GM19438 (cell line): ENCODE measurements around the gene PLPP7.

Experiments
- ATAC-seq: cut with Tn5 transposase; IDR thresholded peaks from one replicate; pipeline ENCODE4 v1.9.1; 2021; ENCODE audit warnings: low read depth; ENCODE audit not compliant: unreplicated experiment

The PLPP7 gene

DNA sequence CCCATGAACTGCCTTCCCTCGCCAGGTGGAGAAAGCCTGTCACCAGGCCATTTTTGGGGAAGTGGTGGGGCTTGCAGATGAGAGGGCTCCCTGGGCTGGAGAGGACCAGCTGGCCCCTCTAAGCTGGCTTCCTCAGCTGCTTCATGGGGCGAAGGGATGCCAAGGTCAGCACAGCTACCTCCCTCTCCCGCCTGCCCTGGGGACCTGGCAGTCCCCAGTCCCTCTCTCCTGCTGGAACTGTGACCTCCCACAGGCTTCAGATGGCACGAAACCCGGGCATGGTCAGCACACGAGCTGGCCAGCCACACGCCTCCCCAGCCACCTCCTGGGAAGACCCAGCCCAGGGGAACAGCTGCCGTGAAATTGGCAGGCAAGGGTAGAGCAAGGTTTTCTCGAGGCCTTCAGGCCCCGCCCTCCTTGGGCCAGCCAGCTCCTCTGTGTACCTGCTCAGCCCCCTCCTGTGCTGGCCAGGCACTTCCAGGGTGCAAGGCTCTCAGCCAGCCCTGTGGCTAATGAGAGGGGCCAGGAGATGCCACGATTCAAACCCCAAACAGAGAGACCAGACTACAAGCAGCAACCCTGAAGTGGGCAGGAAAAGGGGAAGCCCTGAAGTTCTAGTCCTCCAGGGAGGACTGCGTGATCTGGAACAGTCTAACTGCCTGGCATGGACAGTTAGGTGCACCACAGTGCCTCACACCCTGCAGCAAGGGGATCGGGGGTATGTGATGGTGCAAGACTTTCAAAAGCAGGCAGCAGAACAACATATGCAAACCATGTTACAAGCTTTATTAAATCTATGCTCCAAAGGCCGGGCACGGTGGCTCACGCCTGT is 12.9 kb downstream of the PLPP7 start:
- ATAC-seq: no peak

DNA sequence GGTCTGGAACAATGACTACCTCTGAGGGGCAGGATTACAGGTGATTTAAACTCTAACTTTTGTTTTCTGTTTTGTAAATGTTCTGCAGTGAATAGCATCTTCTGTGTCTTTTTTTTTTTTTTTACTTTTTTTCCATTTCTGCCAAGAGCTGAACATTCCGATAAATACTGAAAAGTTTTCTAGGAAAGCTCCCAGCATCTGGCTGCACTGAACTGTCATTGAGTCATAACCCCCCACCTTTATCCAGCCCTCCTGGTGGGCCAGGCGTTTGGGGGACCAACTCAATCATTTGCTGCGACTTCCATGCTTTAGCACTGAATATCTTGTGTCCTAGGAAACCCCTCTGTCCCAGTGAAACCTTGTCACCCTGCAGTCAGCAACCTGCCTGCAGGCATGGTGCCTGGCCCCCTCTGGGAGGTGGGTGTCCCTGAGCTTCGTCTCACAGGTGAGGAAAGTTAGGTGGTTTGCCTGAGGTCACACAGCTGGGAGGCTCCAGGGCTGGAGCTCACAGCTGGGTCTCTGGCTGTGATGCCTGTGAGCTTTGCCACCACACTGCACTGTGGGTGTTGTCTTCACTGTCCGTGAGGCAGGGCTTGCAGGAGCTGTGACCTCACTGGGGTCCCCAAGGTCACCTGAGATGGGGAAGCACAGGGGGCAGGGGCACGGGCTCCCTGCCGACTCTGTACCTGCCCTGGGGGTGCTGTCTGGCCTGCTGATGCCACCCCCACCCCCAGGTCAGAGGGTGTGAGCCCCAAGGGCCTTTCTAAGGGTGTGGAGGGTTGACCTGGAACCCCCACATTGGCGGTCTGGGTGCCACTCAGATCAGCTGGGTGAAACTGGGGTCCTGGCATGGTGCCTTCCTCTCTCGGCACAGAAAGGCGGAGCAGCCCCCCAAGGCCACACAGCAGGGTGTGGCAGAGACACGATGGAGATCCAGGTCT is 14.1 kb downstream of the PLPP7 start:
- ATAC-seq: no peak

DNA sequence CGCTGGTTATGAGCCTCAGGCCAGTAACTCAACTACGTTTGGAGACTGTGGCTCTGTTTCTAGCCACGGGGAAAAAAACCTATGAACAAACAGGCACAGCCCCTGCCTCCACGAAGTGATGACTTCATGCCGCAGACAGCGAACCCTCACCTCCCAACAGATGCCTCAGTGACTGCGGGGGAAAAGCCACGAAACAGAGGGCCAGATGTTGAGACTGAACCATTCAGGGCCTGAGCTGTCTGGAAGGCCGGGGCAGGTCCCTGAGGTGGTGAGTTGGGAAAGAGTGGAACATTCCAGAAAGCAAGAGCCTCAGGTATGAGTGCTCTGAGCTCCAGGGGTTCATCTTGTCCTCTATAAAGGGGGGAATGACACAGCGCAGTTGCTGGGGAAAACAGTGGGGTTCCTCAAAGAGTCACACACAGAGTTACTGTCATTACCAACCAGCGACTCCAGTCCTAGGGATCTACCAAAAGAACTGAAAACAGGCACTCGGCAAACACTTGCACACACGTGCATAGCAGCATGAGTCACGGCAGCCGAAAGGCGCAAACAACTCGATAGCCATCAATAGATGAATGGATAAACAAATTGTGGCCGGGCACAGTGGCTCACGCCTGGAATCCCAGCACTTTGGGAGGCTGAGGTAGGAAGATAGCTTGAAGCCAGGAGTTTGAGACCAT is 15.3 kb downstream of the PLPP7 start:
- no peak for ATAC-seq

DNA sequence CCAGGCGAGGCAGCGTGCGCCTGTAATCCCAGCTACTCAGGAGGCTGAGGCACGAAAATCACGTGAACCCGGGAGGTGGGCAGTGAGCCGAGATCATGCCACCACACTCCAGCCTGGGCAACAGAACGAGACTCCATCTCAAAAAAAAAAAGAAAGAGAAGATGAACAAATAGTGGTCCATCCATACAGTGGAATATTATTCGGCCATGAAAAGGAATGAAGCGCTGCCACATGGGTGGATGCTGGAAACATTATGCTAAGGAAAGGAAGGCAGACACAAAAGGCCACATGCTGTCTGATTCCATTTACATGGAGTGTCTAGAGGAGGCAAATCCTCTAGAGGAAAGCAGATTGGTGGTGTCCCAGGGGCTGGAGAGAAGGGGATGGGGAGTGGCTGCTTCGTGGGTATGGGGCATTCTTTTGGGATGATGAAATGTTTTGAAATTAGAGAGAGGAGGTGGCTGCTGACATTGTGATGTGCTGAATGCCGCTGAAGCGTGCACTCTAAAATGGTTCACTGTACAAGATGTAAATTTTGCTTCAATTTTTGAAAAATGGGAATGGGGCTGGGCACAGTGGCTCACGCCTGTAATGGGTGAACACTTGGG is 17.0 kb downstream of the PLPP7 start:
- no peak for ATAC-seq

DNA sequence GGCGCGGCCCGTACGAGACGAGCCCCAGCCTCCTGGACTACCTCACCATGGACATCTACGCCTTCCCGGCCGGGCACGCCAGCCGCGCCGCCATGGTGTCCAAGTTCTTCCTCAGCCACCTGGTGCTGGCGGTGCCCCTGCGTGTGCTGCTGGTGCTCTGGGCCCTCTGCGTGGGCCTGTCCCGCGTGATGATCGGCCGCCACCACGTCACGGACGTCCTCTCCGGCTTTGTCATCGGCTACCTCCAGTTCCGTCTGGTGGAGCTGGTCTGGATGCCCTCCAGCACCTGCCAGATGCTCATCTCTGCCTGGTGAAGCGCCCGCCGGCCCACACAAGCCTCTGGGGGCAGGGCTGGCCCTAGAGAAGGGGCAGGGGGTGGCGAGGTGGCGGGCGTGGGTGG is 18.5 kb downstream of the PLPP7 start:
- ATAC-seq: no peak

DNA sequence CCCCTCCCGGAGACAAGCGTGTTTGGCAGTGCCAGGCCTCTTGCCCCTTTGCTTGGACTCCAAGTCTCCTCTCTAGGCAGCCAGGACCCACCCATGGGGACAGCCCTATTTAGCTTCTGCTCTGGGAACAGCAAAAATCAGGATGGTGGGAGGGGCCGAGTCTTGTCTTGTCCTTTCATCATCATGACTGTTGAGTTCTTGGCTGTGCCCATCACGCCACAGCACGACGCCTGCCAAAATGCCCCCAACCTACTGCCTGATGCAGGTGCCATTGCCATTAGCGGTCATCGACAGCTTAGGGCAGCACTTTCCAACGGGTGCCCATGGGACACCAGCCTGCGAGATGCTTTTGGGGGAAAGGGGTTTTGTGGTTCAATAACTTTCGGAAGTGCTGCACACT is 18.9 kb downstream of the PLPP7 start:
- no peak for ATAC-seq

DNA sequence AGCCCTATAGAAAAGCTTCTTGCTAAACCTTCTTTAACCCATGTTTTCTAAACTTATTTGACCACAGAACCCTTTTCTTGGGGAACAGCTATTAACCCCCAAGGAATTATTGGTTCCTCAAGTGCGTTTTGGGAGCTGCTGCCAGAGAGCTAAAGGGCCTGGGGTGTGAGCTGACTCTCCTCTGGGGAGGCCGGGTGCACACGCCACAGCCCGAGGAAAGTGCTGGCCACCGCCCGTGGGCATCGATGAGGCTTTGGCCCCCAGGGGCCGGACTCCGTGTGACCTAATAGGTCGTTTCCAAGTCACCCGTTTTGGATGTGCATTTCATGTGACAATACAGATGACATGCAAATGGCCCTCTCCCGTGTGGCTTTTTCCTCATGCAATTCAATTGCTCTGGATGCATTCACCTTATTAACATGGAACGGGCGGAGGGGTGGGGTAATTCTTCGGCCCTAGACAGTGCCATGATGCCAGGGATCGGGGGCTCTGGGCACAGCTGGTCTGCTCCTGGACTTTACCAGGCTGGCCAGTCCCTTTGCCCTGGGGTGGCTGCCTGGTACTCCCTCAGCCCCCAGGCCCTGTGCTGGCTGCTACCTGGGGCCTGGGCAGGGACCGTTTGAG is 19.5 kb downstream of the PLPP7 start:
- ATAC-seq: no peak

DNA sequence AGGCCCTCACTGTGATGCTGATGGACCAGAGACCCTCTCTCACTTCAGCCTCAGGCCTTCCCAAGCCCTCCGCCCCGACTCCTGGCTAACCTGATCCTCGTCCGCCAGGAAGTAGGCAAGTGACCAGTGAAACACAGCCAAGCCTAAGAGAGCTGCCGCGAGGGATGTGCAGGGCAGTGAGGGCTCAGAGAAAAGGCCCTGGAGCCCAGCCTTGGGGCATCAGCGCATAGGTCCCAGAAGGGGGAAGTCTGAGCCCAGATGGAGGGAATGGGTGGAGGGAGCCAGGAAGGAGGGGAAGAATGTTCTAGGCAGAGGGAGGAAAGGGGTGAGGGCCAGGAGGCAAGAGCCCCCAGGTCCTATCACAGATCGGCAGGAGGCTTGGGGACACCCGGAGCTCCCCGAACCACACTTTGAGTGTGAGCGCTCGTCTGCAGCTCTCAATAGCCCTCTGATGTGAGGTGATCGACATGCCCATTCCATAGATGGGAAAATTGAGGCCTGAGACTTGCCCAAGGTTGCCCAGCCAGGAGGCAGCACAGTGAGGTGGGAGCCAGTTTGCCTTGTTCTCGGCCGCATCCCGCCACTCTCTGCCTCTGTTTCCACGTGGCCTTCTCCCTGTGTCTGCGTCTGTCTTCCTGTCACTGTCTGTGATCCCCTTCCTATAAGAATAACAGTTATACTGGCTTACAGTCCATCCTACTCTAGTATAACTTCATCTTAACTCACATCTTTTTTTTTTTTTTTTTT is 20.2 kb downstream of the PLPP7 start:
- no peak for ATAC-seq

DNA sequence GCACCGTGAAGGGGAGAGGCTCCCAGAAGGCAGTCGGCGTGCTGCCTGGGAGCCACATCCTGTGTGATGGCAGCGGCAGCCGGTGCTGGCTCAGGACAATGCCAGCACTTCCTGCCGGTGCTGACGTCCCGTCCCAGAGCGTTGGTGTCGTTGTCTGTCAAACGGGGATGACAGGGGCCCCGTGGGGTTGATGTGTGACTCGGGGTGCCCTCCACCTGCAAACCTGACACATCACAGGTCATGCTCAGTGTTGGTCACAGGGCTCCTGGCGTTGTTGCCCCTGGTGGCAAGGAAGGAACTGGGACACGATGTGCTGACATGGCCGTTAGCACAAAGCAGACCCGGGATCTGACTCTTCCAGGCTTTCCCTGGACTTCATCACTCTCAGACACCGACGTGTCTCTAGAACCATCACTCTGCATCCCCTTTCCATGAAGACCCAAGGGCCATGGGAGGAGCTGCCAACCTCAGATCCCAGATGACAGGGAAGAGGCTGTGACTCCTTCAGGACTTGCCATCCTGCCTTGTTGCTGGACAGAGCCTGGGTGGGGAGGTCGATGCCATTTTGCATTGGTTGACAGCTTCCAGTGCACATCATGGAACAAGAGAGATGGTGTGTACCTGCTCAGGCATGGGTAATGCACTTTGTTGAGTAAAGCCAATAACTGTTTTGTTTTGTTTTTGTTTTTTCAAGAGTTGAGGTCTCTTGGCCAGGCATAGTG is 21.5 kb downstream of the PLPP7 start:
- ATAC-seq: no peak

DNA sequence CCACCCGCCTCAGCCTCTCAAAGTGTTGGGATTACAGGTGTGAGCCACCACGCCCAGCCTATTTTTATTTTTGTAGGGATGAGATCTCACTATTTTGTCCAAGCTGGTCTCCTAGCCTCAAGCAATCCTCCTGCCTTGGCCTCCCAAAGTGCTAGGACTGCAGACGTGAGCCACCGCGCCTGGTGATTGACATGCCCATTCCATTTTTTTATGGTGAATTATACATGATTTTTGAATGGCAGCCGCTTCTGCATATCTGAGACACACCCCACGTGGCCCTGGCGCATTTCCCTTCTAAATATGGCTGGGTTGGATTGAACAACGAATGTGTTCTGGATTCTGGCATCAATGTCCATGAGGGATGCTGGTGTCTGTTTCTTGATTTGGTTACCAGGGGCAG is 22.7 kb downstream of the PLPP7 start:
- ATAC-seq: no peak

DNA sequence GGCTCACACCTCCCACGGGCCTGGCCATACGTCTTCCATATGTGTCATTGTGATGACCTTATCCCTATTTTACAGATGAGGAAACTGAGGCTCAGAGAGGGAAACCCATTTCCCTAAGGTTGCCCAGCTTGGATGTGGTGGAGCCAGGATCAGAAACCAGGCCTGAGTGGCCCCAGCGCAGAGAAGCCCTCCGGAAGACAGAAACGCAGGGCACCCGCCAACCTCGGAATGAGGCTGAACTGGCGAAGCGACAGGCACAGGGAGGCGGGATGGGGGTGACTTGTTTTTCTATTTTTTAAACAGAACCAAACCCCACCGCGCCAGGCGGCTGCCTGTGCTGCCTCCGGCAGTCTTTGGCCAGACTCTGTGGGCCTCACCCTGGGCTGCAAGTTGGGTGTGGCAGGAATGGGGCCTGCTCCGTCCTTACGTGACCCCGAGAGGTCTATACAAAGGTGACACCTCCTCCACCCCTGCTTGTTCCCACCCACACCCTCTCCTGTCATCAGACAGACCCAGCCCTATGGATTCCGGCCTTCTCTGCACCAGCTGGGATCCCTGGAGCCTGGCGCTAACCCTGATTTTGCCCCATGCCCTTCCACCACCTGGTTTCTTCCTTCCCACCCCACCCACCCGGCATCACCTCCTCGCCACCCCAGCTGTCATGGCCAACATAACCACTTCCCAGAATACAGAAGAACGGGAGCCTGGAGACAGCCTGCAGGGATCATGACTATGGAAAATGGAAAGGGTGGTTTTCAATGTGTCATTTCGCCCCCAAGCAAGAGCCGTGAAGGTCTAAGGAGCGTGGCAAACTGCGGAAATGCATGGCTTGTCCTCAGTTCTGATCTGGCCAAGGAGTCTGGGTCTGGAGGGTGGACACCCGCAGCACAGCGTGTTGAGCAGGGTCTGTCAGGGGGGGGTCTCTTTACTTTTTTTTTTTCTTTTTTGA is 23.6 kb downstream of the PLPP7 start:
- ATAC-seq: no peak

DNA sequence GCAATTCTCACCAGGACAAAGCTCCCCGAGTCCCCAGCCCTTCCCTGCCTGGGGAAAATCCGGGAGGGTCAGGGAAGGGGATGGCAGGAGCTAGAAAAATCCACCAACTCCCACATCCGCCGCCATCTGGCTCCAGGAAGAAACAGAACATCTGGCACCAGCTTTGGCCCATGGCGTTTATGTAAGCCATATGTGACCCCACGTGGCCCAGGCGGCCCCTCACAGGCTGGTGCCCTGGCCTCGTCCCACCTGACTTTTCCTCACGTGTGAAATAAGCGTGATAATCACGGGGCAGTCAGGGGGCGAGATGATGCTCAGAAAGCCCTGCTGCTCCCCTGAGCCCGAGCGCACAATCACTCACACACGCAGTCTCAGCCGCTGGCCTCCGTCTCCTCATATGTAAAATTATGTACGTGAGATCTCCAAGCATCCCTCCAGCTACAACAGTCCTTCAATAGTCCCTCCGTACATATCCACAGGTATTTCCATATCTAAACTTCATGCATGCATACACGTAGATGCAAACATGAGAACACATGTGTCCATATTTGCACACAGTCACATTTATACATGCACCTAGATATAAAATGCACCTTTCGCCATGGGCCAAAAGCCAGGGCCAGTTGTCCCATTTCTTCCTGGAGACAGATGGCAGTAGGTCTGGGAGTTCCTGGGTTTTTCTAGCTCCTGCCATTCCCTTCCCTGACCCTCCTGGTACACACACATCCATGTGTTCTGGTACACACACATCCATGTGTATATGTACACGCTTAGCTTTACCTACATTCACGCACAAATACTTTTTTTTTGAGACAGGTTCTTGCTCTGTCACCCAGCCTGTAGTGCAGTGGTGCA is 28.9 kb downstream of the PLPP7 start:
- no peak for ATAC-seq

DNA sequence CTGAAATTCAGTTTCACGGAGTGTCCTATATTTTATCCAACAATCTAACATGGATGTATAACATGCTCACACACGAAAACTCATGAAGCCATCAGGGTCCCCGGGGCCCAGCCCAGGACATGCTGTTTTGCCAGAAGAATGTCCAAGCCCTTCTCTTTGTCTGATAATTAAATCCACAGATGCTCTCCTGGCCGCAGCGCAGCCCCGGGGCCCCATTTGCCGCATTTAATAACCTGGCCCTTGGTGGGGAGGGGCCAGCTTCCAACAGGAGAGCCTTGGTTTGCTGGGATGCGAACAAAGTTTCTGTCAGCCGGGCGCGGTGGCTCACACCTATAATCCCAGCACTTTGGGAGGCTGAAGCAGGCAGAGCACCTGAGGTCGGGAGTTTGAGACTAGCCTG is 30.0 kb downstream of the PLPP7 start:
- ATAC-seq: no peak

DNA sequence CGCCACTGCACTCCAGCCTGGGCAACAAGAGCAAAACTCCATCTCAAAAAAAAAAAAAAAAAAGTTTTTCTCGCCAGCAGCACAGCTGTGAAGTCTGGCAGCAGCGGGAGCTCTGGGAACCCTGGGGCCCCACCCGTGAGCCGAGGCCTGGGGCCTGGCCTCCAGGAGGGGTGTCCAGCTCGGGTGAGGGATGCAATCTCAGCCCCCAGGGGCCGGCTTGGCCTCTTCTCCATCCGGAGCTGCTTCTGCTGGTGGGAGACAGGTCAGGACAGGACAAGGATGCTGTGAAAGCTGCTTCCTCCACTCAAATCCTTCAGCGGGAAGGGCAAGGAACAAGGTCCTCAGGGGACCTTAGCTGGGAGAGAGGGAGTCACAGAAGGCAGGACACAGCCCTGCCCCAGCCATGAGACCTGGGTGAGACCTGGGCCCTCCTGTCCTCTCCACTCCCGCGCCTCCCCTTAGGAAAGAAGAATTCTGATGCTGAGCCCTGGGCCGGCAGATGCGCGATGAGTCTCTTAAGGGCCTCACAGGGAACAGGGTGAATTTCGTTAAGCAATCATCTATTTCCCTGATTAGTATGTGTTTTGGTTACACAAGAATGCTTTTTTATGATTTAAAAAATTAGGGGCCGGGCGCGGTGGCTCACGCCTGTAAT is 30.6 kb downstream of the PLPP7 start:
- no peak for ATAC-seq

DNA sequence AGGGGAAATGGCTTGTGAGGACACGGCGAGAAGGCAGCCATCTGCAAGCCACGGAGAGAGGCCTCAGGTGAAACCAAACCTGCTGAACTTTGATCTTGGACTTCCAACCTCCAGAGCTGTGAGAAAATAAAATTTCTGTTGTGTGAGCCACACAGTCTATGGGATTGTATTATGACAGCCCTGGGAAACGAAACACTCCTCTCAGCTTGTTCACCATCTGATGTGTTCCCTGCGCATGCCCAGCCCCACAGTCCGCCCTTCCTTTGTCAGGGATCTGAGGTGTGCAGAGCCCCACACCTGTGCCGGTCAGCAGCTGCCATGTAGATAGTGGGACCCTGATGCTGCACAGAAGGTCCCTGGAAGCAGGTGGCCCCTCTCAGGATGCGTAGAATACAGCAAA is 34.1 kb downstream of the PLPP7 start:
- ATAC-seq: no peak
